ENCODE results near the gene LRP3. TPM values are rescaled to one million over a fixed set of nuclear protein-coding genes. Genes with fewer than 3 reads are reported as not detected.
"Not testable (repeated sequence)": the region's sequence is repeated elsewhere in the genome, so short reads cannot be mapped to it uniquely, and the experiment has no call there.

LRP3 gene
- total RNA-seq, 4 donors from 2014 or later, result 31.0 to 66.7 (median 38.5) TPM

- Histone ChIP-seq H3K4me3 (no peak overlapping the region), H3K27ac (no peak overlapping the region), H3K27me3 (no peaks in the 10 kb centered on the region), H3K9me3 (no peaks in the 10 kb centered on the region), H3K4me1 (no peaks in the 10 kb centered on the region), H3K36me3 (peaks cover 0 to 49% of the 10 kb centered on the region in 2 donors)
- no CpG with 5 or more reads among the region's 9 CpGs for WGBS, 2 donors (ENCODE audit: low coverage in 1 of 2)
- no peak for TF ChIP-seq POLR2A (IDR thresholded peaks at IDR 0.05)
- no peak for TF ChIP-seq EP300 (IDR thresholded peaks at IDR 0.05)
- no peak for TF ChIP-seq POLR2AphosphoS5 (IDR thresholded peaks at IDR 0.05)
- TF ChIP-seq, protein P1, sequence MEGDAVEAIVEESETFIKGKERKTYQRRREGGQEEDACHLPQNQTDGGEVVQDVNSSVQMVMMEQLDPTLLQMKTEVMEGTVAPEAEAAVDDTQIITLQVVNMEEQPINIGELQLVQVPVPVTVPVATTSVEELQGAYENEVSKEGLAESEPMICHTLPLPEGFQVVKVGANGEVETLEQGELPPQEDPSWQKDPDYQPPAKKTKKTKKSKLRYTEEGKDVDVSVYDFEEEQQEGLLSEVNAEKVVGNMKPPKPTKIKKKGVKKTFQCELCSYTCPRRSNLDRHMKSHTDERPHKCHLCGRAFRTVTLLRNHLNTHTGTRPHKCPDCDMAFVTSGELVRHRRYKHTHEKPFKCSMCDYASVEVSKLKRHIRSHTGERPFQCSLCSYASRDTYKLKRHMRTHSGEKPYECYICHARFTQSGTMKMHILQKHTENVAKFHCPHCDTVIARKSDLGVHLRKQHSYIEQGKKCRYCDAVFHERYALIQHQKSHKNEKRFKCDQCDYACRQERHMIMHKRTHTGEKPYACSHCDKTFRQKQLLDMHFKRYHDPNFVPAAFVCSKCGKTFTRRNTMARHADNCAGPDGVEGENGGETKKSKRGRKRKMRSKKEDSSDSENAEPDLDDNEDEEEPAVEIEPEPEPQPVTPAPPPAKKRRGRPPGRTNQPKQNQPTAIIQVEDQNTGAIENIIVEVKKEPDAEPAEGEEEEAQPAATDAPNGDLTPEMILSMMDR (IDR thresholded peaks at IDR 0.05), result no peak
- no peak for ATAC-seq
Observed at GRCh38 chr19:33207903-33208302, 13.8 kb downstream of the LRP3 start.

- Histone ChIP-seq H3K27me3 (no peaks in the 10 kb centered on the region), H3K27ac (no peak overlapping the region), H3K4me1 (no peaks in the 10 kb centered on the region), H3K4me3 (no peak overlapping the region), H3K9me3 (no peaks in the 10 kb centered on the region), H3K36me3 (peaks cover 0 to 44% of the 10 kb centered on the region in 2 donors)
- WGBS, 2 donors (ENCODE audit: low coverage in 1 of 2), result 43 to 70% methylated on average over 1 to 2 of the region's 11 CpGs
- TF ChIP-seq POLR2AphosphoS5 (IDR thresholded peaks at IDR 0.05) (no peak), POLR2A (IDR thresholded peaks at IDR 0.05) (no peak), EP300 (IDR thresholded peaks at IDR 0.05) (no peak)
- TF ChIP-seq, protein P1 (IDR thresholded peaks at IDR 0.05), result no peak
- ATAC-seq, result no peak
Observed at GRCh38 chr19:33208371-33208895, 14.3 kb downstream of the LRP3 start.

DNA sequence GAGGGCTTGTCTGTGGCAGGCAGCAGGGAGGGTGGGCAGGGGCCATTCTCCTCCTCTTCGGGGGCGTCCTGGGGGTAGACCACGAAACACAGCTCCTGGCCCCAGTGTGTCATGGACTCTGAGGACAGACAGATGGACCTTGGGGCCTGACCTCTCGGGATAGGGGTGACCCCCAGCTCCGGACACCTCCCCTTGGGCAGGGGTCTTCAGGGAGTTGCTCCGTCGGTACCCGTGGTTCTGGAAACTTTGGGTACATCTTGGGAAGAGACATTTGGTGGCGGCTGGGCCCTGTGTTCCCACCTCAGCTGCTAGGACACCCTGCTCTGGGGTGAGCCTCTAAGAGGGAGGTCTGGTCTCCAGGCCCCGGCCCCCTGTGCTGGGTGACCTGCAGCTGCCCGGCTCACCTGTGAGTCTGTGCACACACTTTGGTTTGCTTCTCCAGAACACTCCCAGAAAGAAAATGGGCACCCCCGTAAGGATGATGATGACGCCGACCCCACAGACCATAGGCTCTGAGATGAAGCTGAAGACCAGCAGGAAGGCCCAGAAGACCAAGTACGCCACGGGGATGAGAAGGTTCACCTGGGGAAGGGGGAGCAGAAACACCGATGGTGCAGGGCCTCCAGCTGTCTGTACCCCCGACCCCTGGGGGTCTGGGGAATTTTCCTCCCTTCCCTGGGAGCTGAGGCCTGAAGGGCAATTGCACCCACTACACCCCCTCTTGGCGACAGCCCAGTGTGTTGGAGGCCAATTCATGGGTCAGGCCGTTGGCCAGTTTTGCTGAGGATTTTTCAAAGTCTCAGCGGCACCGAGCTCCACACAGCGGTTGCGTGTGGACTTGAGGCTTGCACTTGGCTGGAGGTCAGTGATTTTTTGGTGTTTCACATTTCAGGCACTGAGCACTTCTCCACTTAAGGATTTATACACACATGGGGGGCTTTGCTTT is 15.0 kb downstream of the LRP3 start:
- TF ChIP-seq EP300 (IDR thresholded peaks at IDR 0.05) (no peak), POLR2AphosphoS5 (IDR thresholded peaks at IDR 0.05) (no peak), POLR2A (IDR thresholded peaks at IDR 0.05) (no peak)
- TF ChIP-seq, protein P1 (IDR thresholded peaks at IDR 0.05), result no peak
- Histone ChIP-seq H3K9me3 (no peaks in the 10 kb centered on the region), H3K4me3 (no peak overlapping the region), H3K4me1 (no peaks in the 10 kb centered on the region), H3K27me3 (peaks cover 5% of the 10 kb centered on the region), H3K36me3 (peaks cover 0 to 37% of the 10 kb centered on the region in 2 donors), H3K27ac (no peak overlapping the region)
- no peak for ATAC-seq
- 72 to 90% methylated on average over 5 to 7 of the region's 24 CpGs for WGBS, 2 donors (ENCODE audit: low coverage in 1 of 2)

DNA sequence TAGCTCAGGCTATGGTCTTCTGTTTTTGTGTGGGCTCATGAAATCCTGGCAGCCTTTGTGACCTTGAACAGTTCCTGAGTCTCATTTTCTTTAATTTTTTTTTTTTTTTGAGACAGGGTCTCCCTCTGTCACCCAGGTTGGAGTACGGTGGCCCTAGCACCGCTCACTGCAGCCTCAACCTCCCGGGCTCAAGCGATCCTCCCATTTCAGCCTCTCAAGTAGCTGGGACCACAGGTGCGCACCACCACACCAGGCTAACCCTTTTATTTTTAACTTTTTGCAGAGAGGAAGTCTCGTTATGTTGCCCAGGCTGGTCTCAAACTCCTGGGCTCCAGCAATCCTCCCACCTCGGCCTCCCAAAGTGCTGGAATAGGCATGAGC is 15.7 kb downstream of the LRP3 start:
- H3K4me1 ChIP-seq, H3K4me3 ChIP-seq, H3K27ac ChIP-seq, H3K9me3 ChIP-seq, ATAC-seq, H3K27me3 ChIP-seq: not testable (repeated sequence)
- 93% methylated on average over 3 of the region's 7 CpGs; no CpG with 5 or more reads in 1 of the 2 donors for WGBS, 2 donors (ENCODE audit: low coverage in 1 of 2)
- peaks cover 0 to 30% of the 10 kb centered on the region in 2 donors for H3K36me3 ChIP-seq

- no peaks in the 10 kb centered on the region for H3K9me3 ChIP-seq
- H3K4me3 ChIP-seq, result no peak overlapping the region
- H3K36me3 ChIP-seq, result peaks cover 0 to 24% of the 10 kb centered on the region in 2 donors
- peaks cover 5% of the 10 kb centered on the region for H3K27me3 ChIP-seq
- TF ChIP-seq, protein P1 (IDR thresholded peaks at IDR 0.05), result no peak
- TF ChIP-seq EP300 (IDR thresholded peaks at IDR 0.05), result no peak
- TF ChIP-seq POLR2AphosphoS5 (IDR thresholded peaks at IDR 0.05), result no peak
- no peak for TF ChIP-seq POLR2A (IDR thresholded peaks at IDR 0.05)
- WGBS, 2 donors (ENCODE audit: low coverage in 1 of 2), result 50% methylated on average over 2 of the region's 22 CpGs; no CpG with 5 or more reads in 1 of the 2 donors
- no peaks in the 10 kb centered on the region for H3K4me1 ChIP-seq
- no peak for ATAC-seq
- no peak overlapping the region for H3K27ac ChIP-seq
Observed at GRCh38 chr19:33210266-33210940, 16.3 kb downstream of the LRP3 start.
